Stomach smooth muscle (tissue), 2 donors: Measurements from ENCODE around the gene RPP25L.
"Not testable (repeated sequence)": the region's sequence is repeated elsewhere in the genome, so short reads cannot be mapped to it uniquely, and the experiment has no call there.

Source experiments
- H3K27ac ChIP-seq: one replicate; pipeline ENCODE4 v1.7.0; 2013; ENCODE audit warnings: mild to moderate bottlenecking, low read length, inconsistent platforms
- H3K27me3 ChIP-seq, 2 donors: one replicate each; pipeline ENCODE4 v1.7.0; 2013; ENCODE audit warnings: low read length in 2 of 2; ENCODE audit not compliant: insufficient read depth in 2 of 2, control insufficient read depth in 1 of 2
- H3K36me3 ChIP-seq, 2 donors: one replicate each; pipeline ENCODE4 v1.7.0; 2013; ENCODE audit warnings: low read length in 2 of 2; ENCODE audit not compliant: control insufficient read depth in 2 of 2, insufficient read depth in 2 of 2
- H3K4me1 ChIP-seq: one replicate; pipeline ENCODE4 v1.7.0; 2013; ENCODE audit warnings: low read length; ENCODE audit not compliant: control insufficient read depth, insufficient read depth
- H3K4me3 ChIP-seq, 2 donors: one replicate each; pipeline ENCODE4 v1.7.0; 2013; ENCODE audit warnings: low read length in 2 of 2
- H3K9ac ChIP-seq, 2 donors: one replicate each; pipeline ENCODE4 v1.7.0; 2013; ENCODE audit warnings: low read length in 2 of 2, mild to moderate bottlenecking in 1 of 2
- H3K9me3 ChIP-seq, 2 donors: one replicate each; pipeline ENCODE4 v1.7.0; 2013; ENCODE audit warnings: low read length in 2 of 2; ENCODE audit not compliant: control insufficient read depth in 2 of 2
- donor health status: healthy.
- donor health status: Pancreatic carcinoma.

Gene RPP25L

GRCh38 chr9:34651321-34651720, 39.4 kb upstream of the RPP25L start:
- Histone ChIP-seq H3K27ac (peak overlapping the region; percentile 93), H3K27me3 (no peaks in the 10 kb centered on the region), H3K36me3 (peaks cover 13 to 20% of the 10 kb centered on the region in 2 donors), H3K9ac (peak overlapping the region; percentile 67 to 78), H3K4me1 (peaks cover 72% of the 10 kb centered on the region), H3K9me3 (no peaks in the 10 kb centered on the region), H3K4me3 (peak overlapping the region; percentile 70 to 82)

- no peaks in the 10 kb centered on the region for H3K27me3 ChIP-seq
- H3K4me3 ChIP-seq = peak overlapping the region; percentile 70 to 82
- peaks cover 77% of the 10 kb centered on the region for H3K4me1 ChIP-seq
- peak overlapping the region; percentile 93 for H3K27ac ChIP-seq
- no peak overlapping the region for H3K9ac ChIP-seq
- H3K36me3 ChIP-seq = peaks cover 13 to 20% of the 10 kb centered on the region in 2 donors
- H3K9me3 ChIP-seq = no peaks in the 10 kb centered on the region
Measured at GRCh38 chr9:34650816-34651215, 38.9 kb upstream of the RPP25L start.

- H3K27me3 ChIP-seq = no peaks in the 10 kb centered on the region
- peaks cover 59% of the 10 kb centered on the region for H3K4me1 ChIP-seq
- H3K27ac ChIP-seq = peak overlapping the region; percentile 24
- H3K9ac ChIP-seq = peak overlapping the region in 1 of 2 donors; percentile 90
- no peaks in the 10 kb centered on the region for H3K9me3 ChIP-seq
- peaks cover 13 to 20% of the 10 kb centered on the region in 2 donors for H3K36me3 ChIP-seq
- H3K4me3 ChIP-seq = peak overlapping the region in 1 of 2 donors; percentile 93
Measured at GRCh38 chr9:34648673-34649072, 36.8 kb upstream of the RPP25L start.

- H3K4me3 ChIP-seq = peak overlapping the region; percentile 85 to 93
- H3K4me1 ChIP-seq = peaks cover 49% of the 10 kb centered on the region
- no peaks in the 10 kb centered on the region for H3K27me3 ChIP-seq
- peaks cover 13 to 20% of the 10 kb centered on the region in 2 donors for H3K36me3 ChIP-seq
- H3K9ac ChIP-seq = peak overlapping the region; percentile 90 to 92
- H3K27ac ChIP-seq = peak overlapping the region; percentile 84
- H3K9me3 ChIP-seq = no peaks in the 10 kb centered on the region
Measured at GRCh38 chr9:34647651-34648050, 35.8 kb upstream of the RPP25L start.

- peak overlapping the region; percentile 90 to 92 for H3K9ac ChIP-seq
- H3K27ac ChIP-seq = peak overlapping the region; percentile 84
- H3K4me3 ChIP-seq = peak overlapping the region; percentile 85 to 93
- H3K4me1 ChIP-seq = peaks cover 43% of the 10 kb centered on the region
- H3K36me3 ChIP-seq = peaks cover 13 to 20% of the 10 kb centered on the region in 2 donors
- no peaks in the 10 kb centered on the region for H3K9me3 ChIP-seq
- no peaks in the 10 kb centered on the region for H3K27me3 ChIP-seq
Measured at GRCh38 chr9:34647084-34647403, 35.1 kb upstream of the RPP25L start.

- H3K27ac ChIP-seq = peak within 1 kb of the TSS; percentile 84
- H3K27me3 ChIP-seq = no peaks in the 10 kb centered on the region
- H3K4me3 ChIP-seq = peak within 1 kb of the TSS; percentile 85 to 93
- peaks cover 38% of the 10 kb centered on the region for H3K4me1 ChIP-seq
- peak within 1 kb of the TSS; percentile 90 to 92 for H3K9ac ChIP-seq
- H3K9me3 ChIP-seq = no peaks in the 10 kb centered on the region
- H3K36me3 ChIP-seq = peaks cover 13 to 20% of the 10 kb centered on the region in 2 donors
Measured at GRCh38 chr9:34646211-34647083, 34.5 kb upstream of the RPP25L start, which contains the start of gene GALT. Gene GALT (plus strand): TSS chr9:34646675. CDS start chr9:34646705, 30 bp downstream.

- no peak overlapping the region for H3K9ac ChIP-seq
- peaks cover 13 to 16% of the 10 kb centered on the region in 2 donors for H3K36me3 ChIP-seq
- H3K4me3 ChIP-seq = no peak overlapping the region
- H3K4me1 ChIP-seq = peaks cover 25% of the 10 kb centered on the region
- H3K27ac ChIP-seq = no peak overlapping the region
- no peaks in the 10 kb centered on the region for H3K27me3 ChIP-seq
- no peaks in the 10 kb centered on the region for H3K9me3 ChIP-seq
Measured at GRCh38 chr9:34644766-34645314, 32.9 kb upstream of the RPP25L start.

GRCh38 chr9:34642679-34643078, 30.8 kb upstream of the RPP25L start:
- Histone ChIP-seq H3K27me3 (no peaks in the 10 kb centered on the region), H3K36me3 (no peaks in the 10 kb centered on the region), H3K4me1 (peaks cover 24% of the 10 kb centered on the region), H3K4me3 (no peak overlapping the region), H3K9me3 (no peaks in the 10 kb centered on the region), H3K27ac (no peak overlapping the region), H3K9ac (no peak overlapping the region)

- not testable (repeated sequence) for H3K4me3 ChIP-seq, H3K9me3 ChIP-seq, H3K27ac ChIP-seq, H3K36me3 ChIP-seq, H3K27me3 ChIP-seq, H3K9ac ChIP-seq
- peaks cover 27% of the 10 kb centered on the region for H3K4me1 ChIP-seq
Measured at GRCh38 chr9:34639322-34639721, 27.4 kb upstream of the RPP25L start.

- H3K27ac ChIP-seq = peak overlapping the region; percentile 81
- H3K9ac ChIP-seq = peak overlapping the region; percentile 91 to 95
- no peaks in the 10 kb centered on the region for H3K27me3 ChIP-seq
- no peaks in the 10 kb centered on the region for H3K9me3 ChIP-seq
- H3K4me3 ChIP-seq = peak overlapping the region; percentile 86 to 87
- H3K36me3 ChIP-seq = peaks cover 0 to 2% of the 10 kb centered on the region in 2 donors
- H3K4me1 ChIP-seq = peaks cover 33% of the 10 kb centered on the region
Measured at GRCh38 chr9:34638138-34638445, 26.2 kb upstream of the RPP25L start.
